HG03457 (cell line): ENCODE data around the gene ADH4.
A peak's percentile ranks its signal among the peaks of the same experiment; 100 is the strongest.
"Not testable (repeated sequence)": the region's sequence is repeated elsewhere in the genome, so short reads cannot be mapped to it uniquely, and the experiment has no call there.

Experiments used
- ATAC-seq: cut with Tn5 transposase; IDR thresholded peaks from one replicate; pipeline ENCODE4 v1.9.1; 2021; ENCODE audit warnings: moderate number of reproducible peaks; ENCODE audit not compliant: unreplicated experiment

Gene ADH4

DNA sequence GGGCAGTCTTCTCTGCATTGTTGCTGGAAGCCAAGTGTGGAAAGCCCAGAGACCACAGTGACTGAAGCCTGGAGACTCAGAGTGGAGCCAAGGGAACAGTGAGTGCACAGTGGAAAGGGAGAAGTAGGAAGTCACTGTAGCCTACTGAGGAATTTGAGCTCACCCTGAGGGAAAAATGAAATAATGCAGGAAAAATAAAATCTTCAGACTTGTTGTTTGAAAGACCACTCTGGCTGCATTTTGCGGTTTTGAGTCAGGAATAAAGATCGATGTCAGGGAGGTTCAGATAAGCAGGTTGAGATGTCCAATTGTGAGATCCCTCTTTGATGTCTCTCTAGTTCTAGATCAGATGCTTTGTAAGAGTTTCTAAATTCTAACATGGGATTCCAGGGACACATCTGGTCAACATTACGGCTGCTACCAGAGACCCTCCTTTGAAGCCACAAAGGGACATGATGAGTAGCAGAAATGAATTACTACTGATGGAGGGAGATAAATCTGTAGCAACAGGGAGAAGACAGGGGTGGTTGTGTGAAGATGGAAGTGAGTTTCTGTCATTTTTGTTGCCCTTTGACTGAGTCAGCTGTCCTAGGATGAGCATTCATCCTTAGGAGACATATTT is 8.4 kb downstream of the ADH4 start:
- ATAC-seq = no peak

DNA sequence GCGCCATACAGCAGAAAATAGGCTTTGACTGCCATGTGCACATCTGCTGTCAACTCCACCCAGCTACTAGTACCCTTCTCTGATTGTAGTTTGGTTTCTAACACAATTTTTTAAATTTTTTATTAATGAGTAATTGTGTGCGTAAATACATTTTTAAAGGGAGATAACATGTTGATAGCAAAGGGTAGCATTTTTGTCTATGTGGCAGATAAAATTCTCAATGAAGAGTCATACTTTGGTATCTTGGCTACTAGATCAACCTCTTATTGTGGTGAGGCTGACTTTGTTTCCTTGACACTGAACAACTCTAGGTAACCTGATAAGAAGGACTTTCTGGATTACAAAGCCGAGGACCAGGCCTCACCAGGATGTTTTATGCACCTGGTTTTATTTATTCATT is 9.5 kb downstream of the ADH4 start:
- no peak for ATAC-seq

DNA sequence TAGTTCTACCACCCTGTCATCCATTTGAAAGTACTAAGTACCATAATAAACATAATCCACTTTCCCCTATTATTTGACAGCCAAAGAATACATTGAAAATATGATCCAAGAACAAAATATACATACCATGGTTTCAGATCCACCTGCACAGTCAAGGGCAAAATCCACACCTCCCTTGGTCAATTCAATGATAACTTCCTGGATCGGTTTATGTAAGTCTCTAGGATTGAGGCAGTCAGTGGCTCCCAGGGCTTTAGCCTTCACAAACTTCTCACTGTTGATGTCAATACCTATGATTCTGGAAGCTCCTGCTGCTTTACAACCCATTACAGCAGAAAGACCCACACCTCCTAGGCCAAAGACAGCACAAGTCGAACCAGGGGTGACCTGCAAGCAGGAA is 12.7 kb downstream of the ADH4 start:
- ATAC-seq = no peak

DNA sequence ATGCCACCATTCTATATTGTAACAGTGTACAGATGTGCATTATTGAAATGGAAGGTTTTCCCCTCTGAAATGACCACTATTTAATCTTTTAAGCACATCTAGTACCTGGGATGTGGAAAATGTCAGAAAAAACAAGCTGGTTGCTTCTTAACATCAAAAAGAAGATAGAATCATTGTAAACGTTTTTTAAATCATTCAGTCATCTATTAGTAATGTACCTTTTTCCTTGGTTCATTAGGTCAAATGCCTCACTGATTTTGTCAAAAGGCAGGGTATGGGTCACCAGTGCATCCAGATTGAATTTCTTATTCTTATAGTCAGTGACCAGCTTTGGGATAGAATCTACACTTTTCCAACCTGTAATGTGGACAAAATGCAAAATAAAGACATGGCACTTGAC is 17.7 kb downstream of the ADH4 start:
- ATAC-seq = no peak

DNA sequence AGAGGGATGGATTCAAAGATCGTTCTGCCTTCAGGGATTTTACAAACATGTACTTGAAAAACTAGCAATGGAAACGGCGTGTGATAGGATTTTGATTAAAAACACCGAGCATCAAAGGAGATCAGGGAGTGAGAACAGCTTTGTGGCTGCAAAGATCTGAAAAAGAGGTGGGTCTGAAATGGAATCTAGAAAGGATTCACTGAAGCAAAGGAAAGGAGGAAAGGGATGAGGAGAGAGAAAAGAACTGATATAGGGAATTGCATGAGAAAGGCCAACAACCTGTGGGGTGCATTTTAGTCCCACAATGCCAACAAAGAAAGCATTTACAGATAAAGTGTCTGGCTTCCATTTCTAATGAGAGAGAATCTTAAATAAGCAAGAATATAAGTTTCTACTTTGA is 23.1 kb downstream of the ADH4 start:
- ATAC-seq = no peak

DNA sequence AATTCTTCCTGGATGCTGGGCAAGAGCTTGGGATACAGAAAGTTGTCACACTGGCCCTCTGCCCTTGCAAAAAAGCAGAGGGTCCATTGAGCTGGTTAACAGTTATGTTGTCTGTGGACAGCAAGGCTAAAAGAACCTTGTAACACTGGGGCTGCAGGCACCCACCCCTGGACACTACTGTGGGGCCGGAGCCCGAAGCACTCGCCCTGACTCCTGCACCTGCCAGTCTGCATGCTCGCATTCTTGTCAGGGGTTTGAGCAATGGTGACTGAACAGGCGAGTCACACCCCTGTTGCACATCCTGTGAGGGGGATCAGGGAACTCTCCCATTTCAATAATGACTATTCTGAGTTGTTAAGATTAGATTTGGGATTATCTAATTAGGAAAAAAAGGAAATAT is 23.6 kb downstream of the ADH4 start:
- ATAC-seq = no peak

DNA sequence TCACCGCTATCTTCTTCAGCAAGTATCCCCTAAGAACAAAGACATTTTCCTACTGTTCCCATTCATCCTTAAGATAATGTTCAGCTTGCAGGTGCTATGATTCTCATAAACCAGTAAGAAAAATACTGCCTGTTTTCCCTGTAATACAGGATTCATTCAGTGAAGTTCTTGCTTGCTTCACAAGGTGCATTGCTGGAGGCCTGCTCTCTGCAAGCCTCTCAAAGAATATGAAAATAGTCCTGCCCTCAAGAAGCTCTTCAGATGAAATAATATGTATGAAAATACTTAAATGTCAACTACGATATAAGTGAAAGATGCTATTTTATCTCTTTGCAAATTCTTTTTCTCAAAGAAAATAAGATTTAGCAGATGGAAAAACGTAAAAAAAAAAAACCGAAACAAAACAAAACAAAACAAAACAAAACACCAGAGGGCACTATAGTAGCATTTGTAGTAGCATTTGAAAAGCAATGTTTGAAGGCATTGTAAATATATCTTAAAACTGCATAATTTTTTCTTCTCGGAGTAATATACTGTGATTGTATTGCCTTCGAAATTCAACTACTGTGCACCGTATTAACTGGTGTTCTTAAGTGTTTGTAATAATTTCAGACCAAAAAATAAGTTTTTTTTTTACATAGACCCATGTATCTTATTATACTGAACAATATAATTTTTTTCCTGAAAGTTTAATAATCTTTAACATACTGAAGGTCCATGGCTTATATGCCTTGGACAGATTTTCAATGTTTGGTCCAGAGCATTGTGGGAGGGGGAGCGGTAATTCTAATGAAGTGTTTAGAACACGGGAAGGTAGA is 26.0 kb downstream of the ADH4 start:
- no peak for ATAC-seq

DNA sequence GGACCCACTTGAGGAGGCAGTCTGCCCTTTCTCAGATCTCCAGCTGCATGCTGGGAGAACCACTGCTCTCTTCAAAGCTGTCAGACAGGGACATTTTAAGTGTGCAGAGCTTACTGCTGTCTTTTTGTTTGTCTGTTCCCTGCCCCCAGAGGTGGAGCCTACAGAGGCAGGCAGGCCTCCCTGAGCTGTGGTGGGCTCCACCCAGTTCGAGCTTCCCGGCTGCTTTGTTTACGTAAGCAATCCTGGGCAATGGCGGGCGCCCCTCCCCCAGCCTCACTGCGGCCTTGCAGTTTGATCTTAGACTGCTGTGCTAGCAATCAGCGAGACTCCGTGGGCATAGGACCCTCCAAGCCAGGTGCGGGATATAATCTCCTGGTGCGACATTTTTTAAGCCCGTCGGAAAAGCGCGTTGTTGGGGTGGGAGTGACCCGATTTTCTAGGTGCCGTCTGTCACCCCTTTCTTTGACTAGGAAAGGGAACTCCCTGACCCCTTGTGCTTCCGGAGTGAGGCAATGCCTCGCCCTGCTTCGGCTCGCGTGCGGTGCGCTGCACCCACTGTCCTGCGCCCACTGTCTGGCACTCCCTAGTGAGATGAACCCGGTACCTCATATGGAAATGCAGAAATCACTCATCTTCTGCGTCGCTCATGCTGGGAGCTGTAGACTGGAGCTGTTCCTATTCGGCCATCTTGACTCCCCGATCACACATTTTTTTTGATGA is 26.8 kb downstream of the ADH4 start:
- not testable (repeated sequence) for ATAC-seq

DNA sequence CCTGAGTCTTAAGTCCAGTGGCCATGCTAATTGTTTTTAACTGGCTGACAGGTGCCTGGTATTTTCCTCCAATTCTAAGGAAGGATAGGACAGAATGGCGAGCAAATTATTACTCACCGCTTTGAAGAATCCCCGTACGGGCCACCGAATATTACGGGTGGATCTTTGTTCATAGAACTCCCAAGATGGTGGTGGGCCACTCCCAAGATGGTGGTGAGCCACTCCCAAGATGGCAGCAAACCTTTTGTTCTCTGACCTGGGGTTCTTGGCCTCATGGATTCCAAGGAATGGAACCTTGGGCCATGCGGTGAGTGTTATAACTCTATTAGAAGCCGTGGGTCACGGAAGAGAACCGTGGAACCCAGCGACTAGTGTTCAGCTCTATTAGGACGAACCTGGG is 34.8 kb downstream of the ADH4 start:
- ATAC-seq = not testable (repeated sequence)

DNA sequence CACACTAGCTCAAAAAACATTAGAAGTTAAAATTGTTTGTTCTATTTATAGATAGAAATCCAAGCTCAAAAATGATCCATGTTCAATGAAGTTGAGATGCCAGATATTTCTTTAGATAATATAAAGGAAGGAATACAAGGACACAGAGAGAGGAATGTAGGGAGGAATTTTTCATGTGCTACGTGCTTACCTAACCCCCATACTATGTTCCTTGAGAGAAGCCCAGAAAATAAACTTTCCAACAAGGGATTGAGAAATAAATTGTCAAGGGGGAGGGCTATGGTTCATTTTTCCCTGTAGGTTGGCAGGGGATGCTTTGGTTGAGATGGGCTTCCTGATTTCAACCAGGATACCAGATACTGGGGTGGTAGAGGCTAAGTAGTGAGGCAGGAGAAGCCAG is 39.9 kb downstream of the ADH4 start:
- ATAC-seq = no peak

DNA sequence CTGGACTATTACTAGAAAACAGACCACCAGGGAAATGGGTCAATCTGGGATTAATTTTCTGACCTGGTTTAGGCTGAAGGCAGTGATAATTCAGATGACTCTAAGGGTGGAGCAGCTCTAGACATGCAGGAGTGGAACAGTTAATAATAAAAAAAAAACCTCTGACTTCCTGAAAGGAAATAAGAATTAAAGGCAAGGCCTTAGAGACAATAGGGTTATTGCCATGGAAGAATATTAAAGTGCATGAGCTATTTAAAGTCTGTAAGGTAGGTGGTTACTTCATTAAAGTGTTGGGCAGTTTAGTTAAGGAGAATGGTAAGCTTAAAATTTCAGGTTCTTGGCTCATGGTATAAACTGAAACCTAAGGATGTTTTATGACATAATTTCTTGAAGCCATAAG is 40.9 kb downstream of the ADH4 start:
- ATAC-seq = no peak

DNA sequence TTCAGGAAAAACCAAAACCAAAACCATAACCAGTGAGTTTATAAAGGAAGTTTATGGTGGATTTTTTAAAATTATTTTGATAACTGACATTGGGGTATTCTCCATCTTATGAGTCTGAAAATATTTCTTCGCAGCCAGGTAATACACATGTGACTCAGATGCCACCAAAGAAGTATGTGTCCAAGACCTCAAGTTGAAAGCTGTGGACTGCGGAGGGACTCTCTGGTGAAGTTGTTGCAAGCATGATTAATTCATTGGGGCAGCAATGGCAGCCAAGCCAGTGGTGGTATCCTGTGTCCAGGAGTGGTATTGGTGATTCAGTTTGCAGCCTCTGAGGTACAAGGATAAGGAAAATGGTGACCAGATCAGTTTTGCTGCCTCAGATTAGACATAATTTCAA is 41.5 kb downstream of the ADH4 start:
- no peak for ATAC-seq

DNA sequence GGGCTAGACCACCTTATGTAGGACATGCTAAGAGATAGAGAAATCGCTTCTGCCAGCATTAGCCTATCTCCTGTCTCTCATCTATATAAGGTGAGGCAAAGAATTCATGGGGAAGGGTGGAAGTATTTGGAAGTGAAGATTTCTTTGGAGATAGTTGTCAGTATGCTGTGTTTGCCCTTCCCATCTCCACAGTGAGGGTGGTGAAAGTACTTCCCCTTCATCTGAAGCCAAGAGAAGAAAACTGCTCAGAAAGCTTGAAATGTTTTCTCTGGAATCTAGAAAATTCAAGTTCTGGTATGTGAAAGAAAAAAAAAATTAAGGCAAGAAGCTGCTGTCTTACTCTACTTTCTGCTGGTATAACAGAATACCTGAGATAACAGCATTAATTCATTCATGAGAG is 43.2 kb downstream of the ADH4 start:
- ATAC-seq = no peak

DNA sequence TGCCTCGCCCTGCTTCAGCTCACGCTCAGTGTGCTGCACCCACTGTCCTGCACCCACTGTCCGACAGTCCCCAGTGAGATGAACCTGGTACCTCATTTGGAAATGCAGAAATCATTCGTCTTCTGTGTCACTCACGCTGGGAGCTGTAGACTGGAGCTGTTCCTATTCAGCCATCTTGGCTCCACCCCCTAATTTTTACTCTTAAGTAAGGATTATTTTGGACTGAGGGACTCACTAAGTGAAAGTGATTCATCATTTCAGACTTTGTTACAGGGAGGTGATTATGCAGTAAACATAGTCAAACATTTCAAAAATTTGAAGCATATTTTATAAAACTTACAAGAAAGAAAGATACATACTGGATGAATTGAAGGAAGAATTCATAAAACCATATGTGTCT is 44.3 kb downstream of the ADH4 start:
- not testable (repeated sequence) for ATAC-seq

DNA sequence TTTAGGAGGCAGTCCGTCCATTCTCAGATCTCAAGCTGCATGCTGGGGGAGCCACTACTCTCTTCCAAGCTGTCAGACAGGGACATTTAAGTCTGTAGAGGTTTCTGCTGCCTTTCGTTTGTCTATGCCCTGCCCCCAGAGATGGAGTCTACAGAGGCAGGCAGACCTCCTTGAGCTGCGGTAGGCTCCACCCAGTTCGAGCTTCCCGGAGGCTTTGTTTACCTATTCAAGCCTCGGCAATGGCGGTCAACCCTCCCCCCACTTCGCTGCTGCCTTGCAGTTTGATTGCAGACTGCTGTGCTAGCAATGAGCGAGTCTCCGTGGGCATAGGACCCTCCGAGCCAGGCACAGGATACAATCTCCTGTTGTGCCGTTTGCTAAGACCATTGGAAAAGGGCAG is 44.8 kb downstream of the ADH4 start:
- ATAC-seq = no peak

DNA sequence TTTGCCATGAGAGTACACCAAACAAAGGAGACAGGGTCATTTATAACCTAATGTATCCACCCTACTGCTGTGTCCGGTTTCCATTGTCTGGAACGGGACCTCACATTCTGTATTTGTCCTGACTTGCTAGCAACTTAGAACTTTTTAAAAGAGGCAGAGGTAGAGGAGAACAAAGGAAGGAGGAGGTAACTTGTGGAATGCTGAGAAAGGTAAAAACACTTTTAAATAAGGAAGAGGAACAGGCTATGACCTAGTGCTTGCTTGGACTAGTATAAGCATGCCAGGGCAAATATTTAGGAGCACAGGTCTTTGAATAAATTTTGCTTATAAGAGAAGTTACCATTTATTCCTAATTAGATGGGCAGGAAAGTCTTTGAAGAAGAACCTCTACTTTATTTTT is 52.3 kb downstream of the ADH4 start:
- ATAC-seq = not testable (repeated sequence)

DNA sequence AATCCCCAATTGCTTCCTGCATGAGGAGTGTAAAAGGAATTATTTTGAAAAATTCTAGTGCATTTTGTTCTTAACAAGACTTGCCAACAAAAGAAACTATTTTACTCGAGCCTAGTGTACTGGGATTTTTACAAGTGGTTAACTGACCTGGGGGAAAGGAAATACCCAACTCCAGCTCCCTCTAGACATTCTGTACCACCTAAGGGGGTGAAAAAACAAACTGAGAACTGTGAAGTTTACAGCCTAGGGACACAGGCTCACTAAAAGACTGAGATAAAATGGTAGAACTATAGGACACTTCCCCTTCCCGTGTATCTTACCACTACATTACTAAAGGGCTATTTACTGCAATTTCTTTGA is 52.9 kb downstream of the ADH4 start:
- no peak for ATAC-seq

DNA sequence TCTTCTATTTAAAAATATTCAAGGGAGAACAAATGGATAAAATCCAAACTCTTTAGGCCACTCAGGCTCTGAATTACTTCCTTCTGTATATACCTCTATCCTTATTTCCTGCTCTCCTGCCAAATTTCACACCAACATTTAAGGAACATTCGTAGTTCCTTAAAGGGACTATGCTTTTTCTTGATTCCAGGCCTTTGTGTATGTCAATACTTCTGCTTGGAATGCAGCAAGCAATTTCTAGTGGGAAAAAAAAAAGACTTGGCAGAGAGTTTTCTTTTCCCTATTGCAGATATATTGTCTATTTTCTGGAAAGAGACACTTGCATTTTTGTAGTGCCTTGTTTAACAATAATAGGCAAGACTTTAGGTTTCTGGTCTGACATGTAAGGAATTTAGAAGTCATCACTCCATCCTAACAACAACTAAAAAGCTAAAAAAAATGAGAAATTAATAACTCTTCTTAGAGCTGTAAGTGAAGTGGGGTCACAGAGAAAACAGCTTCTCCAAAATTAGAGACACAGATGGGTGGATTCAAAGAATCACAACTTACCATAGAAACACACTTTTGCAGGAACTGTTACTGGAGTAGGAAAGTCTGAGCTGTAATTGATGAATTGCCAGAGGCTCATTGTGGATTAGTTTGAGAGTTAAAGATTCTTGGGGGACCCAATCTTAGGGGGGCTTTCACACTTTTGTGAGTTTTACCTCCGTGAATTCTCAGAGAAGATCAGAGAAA is 53.4 kb downstream of the ADH4 start:
- no peak for ATAC-seq

DNA sequence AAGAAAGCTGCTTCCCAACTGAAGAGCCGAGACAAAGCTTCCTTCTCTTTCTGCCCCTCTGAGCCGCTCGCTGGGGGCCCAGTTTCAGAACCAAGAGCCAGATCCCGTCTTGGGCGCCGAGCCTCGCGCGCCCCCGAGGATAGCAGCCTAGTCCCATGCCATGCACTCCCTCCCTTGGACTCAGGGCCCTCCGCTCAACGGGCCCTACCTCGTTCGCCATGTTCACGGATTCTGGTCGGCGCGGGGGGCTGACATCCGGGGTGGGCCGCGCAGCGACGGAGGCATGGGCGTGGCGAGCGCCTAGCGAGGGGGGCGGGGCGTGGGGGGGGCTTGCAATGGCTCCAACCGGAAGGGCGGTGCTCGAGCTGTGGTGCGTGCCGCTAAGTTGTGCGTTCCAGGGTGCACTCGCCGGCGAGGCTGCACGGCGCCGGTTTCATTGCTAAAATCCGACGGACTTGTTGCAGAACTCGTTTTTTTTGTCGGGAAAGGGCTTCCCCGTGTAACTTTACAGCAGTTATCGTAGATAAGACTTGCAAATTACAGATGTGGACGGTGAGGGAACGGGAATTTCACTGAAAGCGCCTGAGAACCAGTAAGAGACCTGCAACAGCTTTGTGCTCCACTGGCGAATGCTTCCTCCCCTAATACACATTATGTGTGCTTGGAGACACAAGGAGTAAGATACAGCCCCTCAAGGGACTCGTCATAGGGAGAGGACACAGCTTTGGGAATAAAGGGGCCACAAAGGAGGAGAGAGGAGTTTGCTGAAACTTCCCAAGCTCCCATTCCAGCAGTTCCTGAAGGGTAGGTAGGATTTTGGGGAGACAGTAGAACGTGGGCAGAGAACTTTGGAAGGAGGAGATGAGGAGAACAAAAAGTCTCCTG is 55.4 kb downstream of the ADH4 start, which contains the start of gene ADH5:
Gene ADH5 (minus strand): TSS at position 308 of the 885 bp plus-strand sequence. CDS start 88 bp downstream, at position 220.
- ATAC-seq = peak; percentile 89

DNA sequence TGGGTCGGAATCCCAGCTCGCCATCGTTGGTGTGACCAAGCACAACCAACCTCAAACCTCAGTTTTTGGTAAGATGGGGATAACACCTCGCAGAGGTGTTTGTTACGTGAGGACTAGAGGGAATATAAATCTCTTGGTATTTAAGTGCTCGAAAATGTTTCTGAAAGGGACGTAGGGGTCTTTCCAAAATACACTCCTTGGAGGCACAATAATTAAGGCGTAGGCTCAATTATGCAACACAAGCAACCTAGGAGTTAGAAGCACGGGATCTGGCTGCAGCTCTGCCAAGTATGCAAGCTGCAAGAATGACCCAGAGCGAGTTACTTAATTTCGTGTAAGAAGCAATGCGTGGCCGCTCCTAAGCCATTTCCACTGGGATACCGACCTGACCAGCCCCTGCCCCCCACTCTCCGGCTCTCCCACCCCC is 56.1 kb downstream of the ADH4 start:
- peak; percentile 4 for ATAC-seq
